CD4-positive, alpha-beta T cell treated with Interleukin-15 for 1 hour (primary cell): ENCODE results near the gene C12orf57.
"Not testable (repeated sequence)": the region's sequence is repeated elsewhere in the genome, so short reads cannot be mapped to it uniquely, and the experiment has no call there.

ENCODE experiments used
- DNase-seq: peaks from one replicate; pipeline ENCODE4 v3.0.0-alpha.2; 2020

The C12orf57 gene, protein sequence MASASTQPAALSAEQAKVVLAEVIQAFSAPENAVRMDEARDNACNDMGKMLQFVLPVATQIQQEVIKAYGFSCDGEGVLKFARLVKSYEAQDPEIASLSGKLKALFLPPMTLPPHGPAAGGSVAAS

DNA sequence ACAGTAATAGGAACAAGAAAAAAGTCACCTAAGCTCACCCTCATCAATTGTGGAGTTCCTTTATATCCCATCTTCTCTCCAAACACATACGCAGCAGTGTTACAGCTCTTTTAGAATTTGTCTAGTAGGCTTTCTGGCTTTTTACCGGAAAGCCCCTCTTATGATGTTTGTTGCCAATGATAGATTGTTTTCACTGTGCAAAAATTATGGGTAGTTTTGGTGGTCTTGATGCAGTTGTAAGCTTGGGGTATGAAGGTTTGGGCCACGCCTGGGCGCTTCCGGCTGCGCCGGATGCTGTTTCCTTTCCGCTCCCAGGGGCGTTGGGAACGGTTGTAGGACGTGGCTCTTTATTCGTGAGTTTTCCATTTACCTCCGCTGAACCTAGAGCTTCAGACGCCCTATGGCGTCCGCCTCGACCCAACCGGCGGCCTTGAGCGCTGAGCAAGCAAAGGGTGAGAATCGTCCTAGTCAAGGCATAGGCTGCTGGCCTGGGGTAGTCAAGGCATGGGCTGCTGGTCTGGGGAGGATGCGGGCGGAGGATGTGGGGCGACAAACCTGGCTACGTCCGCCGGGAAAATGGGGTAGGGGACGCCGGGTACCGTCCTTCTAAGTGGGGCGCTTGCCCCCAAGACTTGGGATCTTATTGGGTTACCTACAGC is at the start of gene C12orf57, which contains the start of gene RNU7-1:
TSS of gene C12orf57 (plus strand) at position 301 of the 659 bp plus-strand sequence. CDS start at position 401, 100 bp downstream.
TSS of gene RNU7-1 (plus strand) at position 95 of the 659 bp plus-strand sequence.
- DNase-seq, result peak; percentile 89

DNA sequence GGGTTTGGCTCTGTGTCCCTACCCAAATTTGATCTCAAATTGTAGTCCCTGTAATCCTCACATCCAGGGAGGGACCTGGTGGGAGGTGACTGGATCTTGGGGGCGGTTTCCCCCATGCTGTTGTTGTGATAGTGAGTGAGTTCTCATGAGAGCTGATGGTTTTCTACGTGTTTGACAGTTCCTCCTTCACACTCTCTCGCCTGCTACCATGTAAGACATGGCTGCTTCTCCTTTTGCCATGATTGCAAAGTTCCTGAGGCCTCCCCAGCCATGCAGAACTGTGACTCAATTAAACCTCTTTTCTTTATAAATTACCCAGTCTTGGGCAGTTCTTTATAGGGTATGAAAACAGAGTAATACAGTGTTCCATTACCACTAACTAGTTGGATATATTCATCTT is 49.5 kb upstream of the C12orf57 start:
- no peak for DNase-seq

DNA sequence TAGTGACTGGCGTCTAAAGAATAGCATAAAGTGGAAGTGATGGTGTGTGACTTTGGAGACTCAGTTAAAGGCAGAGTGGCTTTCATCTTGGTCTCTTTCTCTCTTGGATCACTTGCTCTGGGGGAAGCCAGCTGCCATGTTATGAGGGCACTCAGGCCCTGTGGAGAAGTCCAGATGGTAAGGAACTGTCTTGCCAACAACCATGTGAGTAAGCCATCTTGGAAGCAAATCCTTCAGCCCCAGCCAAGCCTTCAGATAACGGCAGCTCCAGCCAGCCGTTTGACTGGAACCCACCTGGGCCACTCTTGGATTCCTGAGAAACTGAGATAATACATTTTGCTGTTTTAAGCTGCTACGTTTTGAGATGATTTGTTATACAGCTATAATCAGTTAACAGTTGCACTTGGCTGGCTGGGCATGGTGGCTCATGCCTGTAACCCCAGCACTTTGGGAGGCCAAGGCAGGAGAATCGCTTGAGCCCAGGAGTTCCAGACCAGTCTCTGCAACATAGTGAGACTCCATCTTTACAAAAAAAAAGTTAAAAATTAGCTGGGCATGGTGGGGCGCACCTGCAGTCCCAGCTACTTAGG is 46.9 kb upstream of the C12orf57 start:
- no peak for DNase-seq

DNA sequence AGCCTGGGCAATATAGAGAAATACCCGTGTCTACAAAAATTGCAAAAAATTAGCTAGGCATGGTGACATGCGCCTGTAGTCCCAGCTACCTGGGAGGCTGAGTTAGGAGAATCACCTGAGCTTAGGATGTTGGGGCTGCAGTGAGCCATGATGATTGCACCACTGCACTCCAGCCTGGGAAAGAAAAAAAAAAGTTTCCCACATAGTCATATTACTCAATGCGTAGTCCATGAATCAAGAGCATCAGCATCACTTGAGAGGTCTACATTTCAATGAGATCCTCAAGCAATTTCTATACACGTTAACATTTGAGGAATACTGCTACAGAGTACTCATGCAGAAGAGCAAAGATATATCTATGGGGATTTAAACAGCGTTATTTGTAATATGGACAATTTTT is 44.4 kb upstream of the C12orf57 start:
- DNase-seq, result no peak

DNA sequence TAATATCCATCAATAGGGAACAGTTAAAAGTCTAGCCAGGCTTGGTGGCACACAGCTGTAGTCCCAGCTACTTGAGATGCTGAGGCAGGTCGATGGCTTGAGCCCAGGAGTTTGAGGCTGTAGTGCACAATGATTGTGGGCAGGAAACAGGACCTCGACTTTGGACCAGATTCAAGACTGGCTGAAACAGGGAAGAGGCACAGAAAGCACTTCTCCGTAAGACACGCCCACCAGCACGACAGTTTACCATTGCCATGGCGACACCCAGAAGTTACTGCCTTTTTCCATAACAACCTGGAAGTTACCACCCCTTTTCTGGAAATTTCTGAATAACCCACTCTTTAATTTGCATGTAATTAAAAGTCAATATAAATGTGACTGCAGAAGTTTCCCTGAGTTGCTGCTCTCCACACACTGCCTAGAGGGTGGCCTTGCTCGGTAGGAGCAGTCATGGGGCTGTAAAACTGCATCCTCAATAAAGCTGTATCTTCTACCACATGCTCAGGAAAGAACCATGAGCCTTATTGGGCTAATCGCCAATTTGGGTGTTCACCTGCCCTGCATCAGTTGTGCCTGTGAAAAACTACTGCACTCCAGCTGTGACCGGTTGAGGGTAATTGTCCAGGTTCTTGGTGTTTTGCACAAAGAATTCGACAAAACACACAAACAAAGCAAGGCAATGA is 43.8 kb upstream of the C12orf57 start:
- peak; percentile 68 for DNase-seq

DNA sequence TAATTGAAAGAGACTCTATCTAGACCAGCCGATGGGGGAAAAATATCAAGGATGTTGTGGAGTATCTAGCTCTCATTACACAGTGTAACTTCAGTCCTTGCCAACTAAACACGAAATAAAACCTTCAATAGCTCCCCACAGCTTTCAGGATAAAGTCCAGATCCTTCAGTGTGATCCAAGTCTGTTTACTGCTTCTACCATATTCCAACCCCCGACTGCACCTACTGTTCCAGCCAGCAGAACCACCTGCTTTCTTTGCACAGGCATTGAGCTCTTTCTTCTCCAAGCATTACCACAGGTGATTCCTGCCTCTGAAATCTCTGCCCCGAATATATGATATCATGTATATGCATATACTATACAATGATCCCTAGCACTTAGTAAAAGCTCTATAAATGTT is 41.4 kb upstream of the C12orf57 start:
- DNase-seq, result no peak

DNA sequence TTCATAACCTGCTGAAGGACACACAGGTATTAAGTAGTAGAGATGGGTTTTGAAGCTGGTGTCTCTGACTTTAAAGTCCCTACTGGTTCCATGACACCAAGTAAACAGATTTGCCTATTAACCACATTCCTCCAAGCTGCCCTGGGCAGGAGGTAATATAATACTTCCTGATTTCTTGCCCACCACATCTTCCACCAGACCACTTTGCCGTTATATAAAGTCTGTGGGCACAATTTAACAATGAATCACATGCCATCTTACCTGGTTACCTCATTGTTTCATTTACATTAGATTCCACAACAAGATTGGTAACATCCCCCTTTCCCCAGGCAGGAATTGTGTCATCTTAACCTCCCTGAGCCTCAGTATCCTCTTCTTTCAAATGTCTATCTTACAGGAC is 40.1 kb upstream of the C12orf57 start:
- DNase-seq, result no peak

DNA sequence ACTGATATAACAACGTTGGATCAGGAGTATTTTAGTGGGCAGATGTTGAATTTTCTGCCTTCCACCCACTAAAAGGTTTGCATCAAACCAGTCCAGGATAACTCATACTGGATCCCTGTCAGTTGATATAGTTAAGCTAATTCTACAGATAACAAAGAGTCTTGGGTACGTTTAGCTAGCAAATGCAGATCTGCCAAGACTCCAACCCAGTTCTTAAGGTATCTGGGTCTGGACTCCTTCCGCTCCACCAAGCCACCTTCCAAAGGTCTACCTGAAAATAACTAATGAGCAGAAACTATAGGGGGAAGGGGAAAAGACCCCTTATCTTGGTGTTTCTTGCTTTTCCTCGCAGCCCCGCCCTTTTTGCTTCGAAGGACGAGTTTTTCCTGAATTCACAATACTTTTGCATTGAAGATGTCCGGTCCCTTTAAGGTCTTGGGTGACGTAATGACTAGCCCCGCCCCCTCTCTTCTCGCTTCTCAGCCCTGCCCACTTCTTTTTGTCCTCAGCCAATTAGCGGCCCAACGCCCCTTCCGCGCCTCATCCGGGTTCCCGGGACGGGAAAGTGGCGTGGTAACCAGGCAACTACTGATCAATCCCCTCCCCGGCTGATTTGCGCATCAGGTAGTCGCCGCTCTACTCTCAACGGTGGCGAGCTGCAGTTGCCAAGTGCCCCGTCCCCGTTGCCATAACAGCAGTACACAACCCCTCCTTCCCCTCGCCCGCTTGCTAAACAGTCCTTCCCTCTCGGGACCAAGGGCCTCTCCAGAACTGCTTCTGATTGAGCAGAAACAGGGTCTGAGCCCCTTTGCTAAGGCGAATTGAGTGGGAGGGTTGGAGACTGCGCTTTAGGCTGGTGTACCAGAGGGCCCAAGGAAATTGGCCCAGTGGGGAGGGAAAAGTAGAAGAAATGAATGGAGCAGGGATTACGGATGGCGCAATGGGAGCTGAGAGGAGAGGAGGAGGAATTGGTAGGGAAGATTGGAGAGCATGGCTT is 39.2 kb upstream of the C12orf57 start, which contains the start of gene LRRC23:
TSS of gene LRRC23 (plus strand) at position 543 of the 997 bp plus-strand sequence. CDS start 812 bp downstream, outside the sequence.
- DNase-seq, result peak; percentile 99

DNA sequence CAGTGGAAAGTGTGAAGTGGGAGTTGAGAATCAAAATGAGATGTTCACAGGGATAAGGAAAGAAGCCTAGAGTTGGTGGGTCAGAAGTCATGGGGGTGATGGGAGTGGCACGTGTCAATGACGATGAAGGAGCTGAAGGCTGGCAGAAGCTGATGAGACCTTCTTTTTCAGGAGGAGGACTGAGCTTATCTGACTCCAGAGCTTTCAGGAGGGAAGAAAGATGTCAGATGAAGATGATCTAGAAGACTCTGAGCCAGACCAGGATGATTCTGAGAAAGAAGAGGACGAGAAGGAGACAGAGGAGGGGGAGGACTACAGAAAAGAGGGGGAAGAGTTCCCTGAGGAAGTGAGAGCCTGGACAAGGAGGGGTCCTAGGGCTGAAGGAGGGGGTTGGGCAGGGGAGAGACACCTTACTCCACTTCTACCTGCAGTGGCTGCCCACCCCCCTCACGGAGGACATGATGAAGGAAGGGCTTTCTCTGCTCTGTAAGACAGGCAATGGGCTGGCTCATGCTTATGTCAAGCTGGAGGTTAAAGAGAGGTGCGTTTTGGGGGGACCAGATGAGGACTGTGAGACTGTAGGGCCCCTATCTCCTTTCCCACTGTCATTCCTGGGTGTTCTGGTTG is 38.3 kb upstream of the C12orf57 start:
- DNase-seq, result no peak

DNA sequence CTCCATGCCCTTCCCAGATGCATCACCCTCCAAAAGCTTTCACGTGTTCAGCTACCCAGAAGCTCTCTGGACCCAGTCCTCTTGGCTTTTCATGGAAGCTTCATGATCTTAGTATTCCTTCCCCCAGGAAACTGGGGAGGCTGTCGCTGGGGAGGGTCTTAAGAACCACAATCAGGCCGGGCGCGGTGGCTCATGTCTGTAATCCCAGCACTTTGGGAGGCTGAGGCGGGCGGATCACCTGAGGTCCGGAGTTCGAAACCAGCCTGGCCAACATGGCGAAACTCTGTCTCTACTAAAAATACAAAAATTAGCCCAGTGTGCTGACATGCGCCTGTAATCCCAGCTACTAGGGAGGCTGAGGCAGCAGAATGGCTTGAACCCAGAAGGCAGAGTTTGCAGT is 35.7 kb upstream of the C12orf57 start:
- not testable (repeated sequence) for DNase-seq

DNA sequence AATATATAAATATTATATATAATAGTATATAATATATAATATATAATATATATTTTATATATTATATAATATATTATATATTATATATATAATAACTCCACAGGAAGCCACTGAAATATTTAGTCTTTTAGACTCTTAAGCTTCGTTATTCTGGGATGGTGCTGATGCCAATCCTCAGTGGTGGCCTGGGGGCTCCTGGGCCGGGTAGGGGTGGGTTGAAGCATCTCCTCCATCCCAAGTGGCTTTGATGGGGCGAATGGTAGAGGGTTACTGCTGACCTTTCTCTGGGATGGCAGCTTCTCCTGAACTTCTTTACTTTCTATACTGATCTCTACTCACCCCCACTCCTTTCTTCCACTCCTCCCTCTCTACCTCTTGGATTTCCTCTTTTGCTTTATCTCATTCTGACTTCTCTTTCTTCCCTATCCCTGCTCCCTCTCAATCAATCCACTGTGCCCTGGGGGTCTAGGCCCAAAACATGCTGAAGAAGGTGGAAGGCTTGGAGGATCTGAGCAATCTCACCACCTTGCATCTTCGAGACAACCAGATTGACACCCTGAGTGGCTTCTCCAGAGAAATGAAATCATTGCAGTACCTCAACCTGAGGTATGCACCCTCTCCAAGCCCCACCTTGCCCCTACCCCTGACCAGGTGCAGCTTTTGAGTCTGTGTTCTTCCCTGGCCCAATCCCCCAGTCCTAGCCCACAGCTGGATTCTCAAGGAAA is 34.2 kb upstream of the C12orf57 start:
- DNase-seq, result no peak

DNA sequence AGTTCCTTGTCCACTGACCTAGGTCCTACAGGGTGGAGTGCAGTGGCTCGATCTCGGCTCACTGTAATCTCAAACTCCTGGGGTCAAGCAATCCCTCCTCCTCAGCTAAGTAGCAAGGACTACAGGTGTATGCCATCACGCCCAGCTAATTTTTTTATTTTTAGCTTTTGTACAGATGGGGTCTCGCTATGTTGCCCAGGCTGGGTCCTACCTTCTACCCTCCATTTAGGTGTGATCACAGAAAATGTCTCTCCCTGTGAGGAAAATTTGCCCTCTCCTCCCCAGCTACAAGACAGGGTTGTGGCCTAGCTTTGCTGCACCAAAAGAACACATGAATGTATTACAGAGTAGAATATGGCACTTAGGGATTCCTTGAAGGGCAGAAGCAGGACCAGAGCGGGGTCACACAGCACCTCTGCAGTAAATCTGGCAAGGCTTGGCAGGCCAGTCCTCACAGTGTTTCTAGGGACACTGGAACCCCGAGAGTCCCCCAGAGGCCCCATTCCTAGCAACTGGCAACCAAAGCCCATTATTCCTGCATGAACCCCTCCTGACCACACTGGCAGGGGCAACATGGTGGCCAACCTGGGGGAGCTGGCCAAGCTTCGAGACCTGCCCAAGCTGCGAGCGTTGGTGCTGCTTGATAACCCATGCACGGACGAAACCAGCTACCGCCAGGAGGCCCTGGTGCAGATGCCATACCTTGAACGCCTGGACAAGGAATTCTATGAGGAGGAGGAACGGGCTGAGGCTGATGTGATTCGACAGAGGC is 31.5 kb upstream of the C12orf57 start:
- no peak for DNase-seq

DNA sequence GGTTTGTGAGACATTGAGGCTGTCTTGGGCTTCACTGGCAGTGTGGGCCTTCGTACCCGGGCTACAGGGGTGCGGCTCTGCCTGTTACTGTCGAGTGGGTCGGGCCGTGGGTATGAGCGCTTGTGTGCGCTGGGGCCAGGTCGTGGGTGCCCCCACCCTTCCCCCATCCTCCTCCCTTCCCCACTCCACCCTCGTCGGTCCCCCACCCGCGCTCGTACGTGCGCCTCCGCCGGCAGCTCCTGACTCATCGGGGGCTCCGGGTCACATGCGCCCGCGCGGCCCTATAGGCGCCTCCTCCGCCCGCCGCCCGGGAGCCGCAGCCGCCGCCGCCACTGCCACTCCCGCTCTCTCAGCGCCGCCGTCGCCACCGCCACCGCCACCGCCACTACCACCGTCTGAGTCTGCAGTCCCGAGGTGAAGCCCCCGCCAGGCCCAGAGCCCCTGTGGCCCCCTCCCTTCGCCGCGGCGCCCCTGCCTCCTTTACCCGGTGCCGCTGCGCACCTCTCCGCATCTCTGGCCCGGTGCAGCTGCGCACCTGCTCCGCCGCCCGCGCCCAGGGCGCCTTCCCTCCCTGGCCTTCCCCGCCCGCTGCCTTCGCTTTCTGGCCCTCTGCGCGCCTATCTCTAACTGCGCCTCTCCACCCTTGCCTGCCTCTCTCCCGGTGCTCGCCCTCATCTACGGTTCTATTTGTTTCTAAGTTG is 29.4 kb upstream of the C12orf57 start, which contains the start of gene ENO2:
TSS of gene ENO2 (plus strand) at position 335 of the 701 bp plus-strand sequence. CDS start 1,253 bp downstream, outside the sequence.
- peak; percentile 87 for DNase-seq

DNA sequence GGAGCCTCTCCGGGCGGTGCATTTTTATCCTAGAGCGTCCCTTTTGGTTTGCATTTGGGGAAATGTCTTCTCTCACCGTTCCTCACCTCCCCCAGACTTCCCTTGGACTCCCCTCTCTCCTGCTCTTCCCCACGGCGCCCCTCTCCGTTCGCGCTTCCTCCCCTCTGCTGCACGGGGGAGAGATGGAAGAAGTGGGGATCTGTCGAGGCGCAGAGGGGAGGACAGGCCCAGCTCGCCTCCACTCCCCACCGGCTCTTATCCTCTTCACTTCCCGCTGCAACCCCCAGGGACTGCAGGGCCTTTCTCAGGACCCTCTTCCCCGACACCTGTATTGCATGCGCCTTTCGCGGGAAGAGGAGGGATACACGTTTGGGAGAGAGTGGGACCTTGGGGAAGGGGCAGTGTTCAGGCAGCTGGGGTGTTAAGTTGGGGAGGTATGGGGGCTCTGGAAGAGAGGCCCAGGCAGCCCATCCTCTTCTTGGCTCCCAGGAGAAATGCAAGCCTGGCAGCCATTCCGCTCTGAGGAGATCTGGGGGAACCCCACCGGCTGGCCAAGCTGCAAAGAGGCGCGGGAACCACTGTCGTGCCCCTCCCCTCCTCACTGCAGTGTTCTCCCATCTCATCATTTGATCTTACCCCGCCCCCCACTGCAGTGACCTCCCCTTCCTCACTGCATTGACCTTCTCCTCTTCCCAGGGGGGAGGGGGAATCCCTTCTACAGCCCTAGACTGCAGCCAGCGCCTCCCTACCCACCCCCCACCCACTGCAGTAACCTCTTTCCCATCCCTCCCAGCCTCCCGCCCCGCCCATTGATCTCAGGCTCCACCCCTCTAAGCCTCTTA is 28.7 kb upstream of the C12orf57 start:
- DNase-seq, result no peak

DNA sequence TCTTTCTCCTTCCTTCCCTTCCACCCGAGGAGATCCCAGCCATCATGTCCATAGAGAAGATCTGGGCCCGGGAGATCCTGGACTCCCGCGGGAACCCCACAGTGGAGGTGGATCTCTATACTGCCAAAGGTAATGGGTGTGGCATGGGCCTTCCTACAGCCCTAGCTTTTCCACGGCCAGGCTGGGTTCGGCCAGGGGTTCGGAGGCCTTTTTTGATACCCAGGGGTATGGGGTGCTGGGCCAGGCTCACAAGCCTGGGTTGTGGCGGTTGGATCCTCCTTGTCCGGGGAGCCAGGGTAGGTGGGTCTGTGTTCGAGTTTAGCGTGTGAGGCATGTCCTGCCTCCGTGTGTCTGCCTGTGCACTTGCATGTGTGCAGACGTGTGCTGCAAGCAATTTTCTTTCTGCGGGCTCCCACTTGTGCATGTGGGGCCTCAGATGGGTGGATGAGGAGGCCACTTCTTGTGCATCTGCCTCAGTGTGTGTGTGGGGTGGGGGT is 28.0 kb upstream of the C12orf57 start:
- DNase-seq, result no peak

DNA sequence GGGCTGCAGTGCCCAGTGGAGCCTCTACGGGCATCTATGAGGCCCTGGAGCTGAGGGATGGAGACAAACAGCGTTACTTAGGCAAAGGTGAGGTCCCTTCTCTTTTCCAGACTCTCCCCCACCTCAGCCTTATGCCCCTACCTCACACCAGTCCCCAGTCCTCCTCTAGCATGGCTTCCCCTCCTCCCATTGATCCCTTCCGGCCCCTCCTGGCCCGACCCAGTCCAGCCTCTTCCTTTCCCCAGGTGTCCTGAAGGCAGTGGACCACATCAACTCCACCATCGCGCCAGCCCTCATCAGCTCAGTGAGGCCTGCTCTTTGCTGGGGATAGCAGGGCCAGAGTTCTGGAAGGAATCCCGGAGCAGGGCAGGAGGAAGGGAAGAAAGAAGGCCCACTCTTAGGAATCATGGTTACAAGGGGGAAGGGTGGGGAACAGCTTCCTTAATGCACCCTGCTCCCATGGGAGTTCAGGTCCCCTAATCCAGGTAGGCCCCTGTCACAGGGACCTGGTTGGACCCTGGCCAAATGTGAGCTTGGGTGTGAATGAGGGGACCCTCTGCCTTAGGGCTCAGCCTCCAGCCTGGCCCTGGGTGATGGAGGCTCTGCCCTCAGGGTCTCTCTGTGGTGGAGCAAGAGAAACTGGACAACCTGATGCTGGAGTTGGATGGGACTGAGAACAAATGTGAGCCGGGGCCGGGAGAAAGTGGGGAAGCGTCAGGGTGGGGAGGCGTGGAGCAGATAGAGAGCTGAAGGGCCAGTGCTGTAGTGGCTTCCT is 27.2 kb upstream of the C12orf57 start:
- no peak for DNase-seq

DNA sequence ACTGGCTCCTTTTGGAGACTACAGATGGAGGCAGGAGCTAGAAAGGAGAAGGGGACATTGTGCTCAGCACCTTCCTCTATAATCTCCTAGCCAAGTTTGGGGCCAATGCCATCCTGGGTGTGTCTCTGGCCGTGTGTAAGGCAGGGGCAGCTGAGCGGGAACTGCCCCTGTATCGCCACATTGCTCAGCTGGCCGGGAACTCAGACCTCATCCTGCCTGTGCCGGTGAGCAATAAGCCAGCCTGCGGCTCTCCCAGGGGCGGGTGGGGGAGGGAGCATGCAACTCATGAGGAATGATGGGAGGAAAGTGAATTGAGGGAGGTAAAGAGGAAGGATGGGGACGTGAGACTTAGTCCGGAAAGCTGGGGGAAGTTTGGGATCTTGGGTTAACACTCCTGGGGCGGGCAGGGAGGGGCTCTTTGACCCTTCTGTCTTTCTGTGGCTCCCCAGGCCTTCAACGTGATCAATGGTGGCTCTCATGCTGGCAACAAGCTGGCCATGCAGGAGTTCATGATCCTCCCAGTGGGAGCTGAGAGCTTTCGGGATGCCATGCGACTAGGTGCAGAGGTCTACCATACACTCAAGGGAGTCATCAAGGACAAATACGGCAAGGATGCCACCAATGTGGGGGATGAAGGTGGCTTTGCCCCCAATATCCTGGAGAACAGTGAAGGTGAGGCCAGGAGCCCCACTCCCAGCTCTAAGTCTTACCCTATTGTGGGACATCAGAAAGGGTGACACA is 26.2 kb upstream of the C12orf57 start:
- no peak for DNase-seq
